DND-41 (cell line): Measurements from ENCODE around the gene HOMER3.

Experiments
- ATAC-seq: fragments of 200-7000 bp; cut with Tn5 transposase; 3 replicates; pipeline ENCODE4 v1.9.1; 2021; ENCODE audit warnings: low read depth; ENCODE audit not compliant: insufficient read depth
- DNase-seq: peaks from one replicate; pipeline ENCODE4 v3.0.0-alpha.2; 2020
- H2AFZ ChIP-seq: 2 replicates; pipeline ENCODE4 v1.6.0; 2012; ENCODE audit warnings: low read depth, low read length
- H3K27ac ChIP-seq: 2 replicates; pipeline ENCODE4 v1.5.1; 2012; ENCODE audit warnings: low read length, inconsistent platforms
- H3K27me3 ChIP-seq: fragments of 200-600 bp; sonication (generic); 2 replicates; pipeline ENCODE4 v1.6.0; 2012; ENCODE audit warnings: low read length, mild to moderate bottlenecking, inconsistent platforms; ENCODE audit not compliant: insufficient read depth, poor library complexity
- H3K36me3 ChIP-seq: 2 replicates; pipeline ENCODE4 v1.5.1; 2012; ENCODE audit warnings: low read length, inconsistent platforms; ENCODE audit not compliant: insufficient read depth
- H3K4me1 ChIP-seq: 2 replicates; pipeline ENCODE4 v1.5.1; 2012; ENCODE audit warnings: mild to moderate bottlenecking, low read length; ENCODE audit not compliant: insufficient read depth
- H3K4me2 ChIP-seq: 2 replicates; pipeline ENCODE4 v1.6.0; 2012; ENCODE audit warnings: mild to moderate bottlenecking, moderate library complexity, low read length, inconsistent platforms; ENCODE audit not compliant: insufficient read depth
- H3K4me3 ChIP-seq, 2 experiments: fragments of 200-600 bp in 1 of 2; shearing (Covaris generic) in 1 of 2; 2 replicates each; pipeline ENCODE4 v1.5.1; 2012 to 2016; ENCODE audit warnings: inconsistent platforms in 2 of 2, low read length in 2 of 2, mild to moderate bottlenecking in 2 of 2, low read depth in 1 of 2, moderate library complexity in 1 of 2
- H3K79me2 ChIP-seq: 2 replicates; pipeline ENCODE4 v1.6.0; 2012; ENCODE audit warnings: low read length, inconsistent platforms; ENCODE audit not compliant: insufficient read depth
- H3K9ac ChIP-seq: 2 replicates; pipeline ENCODE4 v1.6.0; 2012; ENCODE audit warnings: low read depth, mild to moderate bottlenecking, inconsistent platforms, low read length, moderate library complexity
- H3K9me3 ChIP-seq: 2 replicates; pipeline ENCODE4 v1.5.1; 2012; ENCODE audit warnings: low read length, moderate library complexity, mild to moderate bottlenecking, inconsistent platforms; ENCODE audit not compliant: insufficient read depth, severe bottlenecking
- H4K20me1 ChIP-seq: 2 replicates; pipeline ENCODE4 v1.6.0; 2012; ENCODE audit warnings: low read length; ENCODE audit not compliant: insufficient read depth
- CTCF ChIP-seq: IDR thresholded peaks from 2 replicates; pipeline ENCODE4 v1.5.1; 2012; ENCODE audit warnings: borderline replicate concordance, low read length, moderate library complexity, mild to moderate bottlenecking; ENCODE audit not compliant: poor library complexity, severe bottlenecking; ENCODE audit errors: extremely low read depth
- EZH2 ChIP-seq: IDR thresholded peaks from 3 replicates; pipeline ENCODE4 v1.6.1; 2012; ENCODE audit warnings: borderline replicate concordance, low read depth, mild to moderate bottlenecking, moderate library complexity, low read length, inconsistent platforms; ENCODE audit not compliant: severe bottlenecking

The HOMER3 gene

GRCh38 chr19:18921593-18921992 is 19.4 kb downstream of the HOMER3 start:
- H3K27ac ChIP-seq = no peak overlapping the region
- H3K27me3 ChIP-seq = no peaks in the 10 kb centered on the region
- ATAC-seq = no peak
- H3K36me3 ChIP-seq = peaks cover 45% of the 10 kb centered on the region
- peaks cover 36% of the 10 kb centered on the region for H3K4me1 ChIP-seq
- H3K4me3 ChIP-seq = peak overlapping the region in 1 of 2 experiments; percentile 15; a peak in 1 of 4 replicates
- DNase-seq = no peak
- TF ChIP-seq EZH2 = no peak
- no peak for TF ChIP-seq CTCF
- H3K9me3 ChIP-seq = no peaks in the 10 kb centered on the region
- peaks cover 45% of the 10 kb centered on the region for H3K79me2 ChIP-seq
- peaks cover 14% of the 10 kb centered on the region; the same call in 1 of the 2 replicates for H4K20me1 ChIP-seq
- peak overlapping the region; percentile 70; the same call in 1 of the 2 replicates for H3K4me2 ChIP-seq
- H3K9ac ChIP-seq = no peak overlapping the region
- H2AFZ ChIP-seq = no peak overlapping the region

GRCh38 chr19:18920400-18920799 is 20.6 kb downstream of the HOMER3 start:
- Histone ChIP-seq H3K4me1 (peaks cover 40% of the 10 kb centered on the region), H3K4me2 (peak overlapping the region; percentile 70), H3K27me3 (no peaks in the 10 kb centered on the region), H3K9ac (peak overlapping the region; percentile 65), H3K27ac (peak overlapping the region; percentile 70), H4K20me1 (peaks cover 18% of the 10 kb centered on the region; the same call in 1 of the 2 replicates), H3K4me3 (peak overlapping the region; percentile 78 to 87; a peak in 3 of 4 replicates), H3K36me3 (peaks cover 39% of the 10 kb centered on the region), H2AFZ (no peak overlapping the region), H3K9me3 (no peaks in the 10 kb centered on the region), H3K79me2 (peaks cover 57% of the 10 kb centered on the region)
- no peak for DNase-seq
- no peak for ATAC-seq
- TF ChIP-seq CTCF (no peak), EZH2 (no peak)

GRCh38 chr19:18919900-18920214 is 21.2 kb downstream of the HOMER3 start:
- Histone ChIP-seq H3K9ac (peak overlapping the region; percentile 65), H3K4me2 (peak overlapping the region; percentile 70), H3K36me3 (peaks cover 43% of the 10 kb centered on the region), H3K9me3 (no peaks in the 10 kb centered on the region), H3K4me1 (peaks cover 44% of the 10 kb centered on the region), H4K20me1 (peaks cover 24% of the 10 kb centered on the region; the same call in 1 of the 2 replicates), H3K79me2 (peaks cover 62% of the 10 kb centered on the region), H3K27me3 (no peaks in the 10 kb centered on the region), H3K4me3 (peak overlapping the region; percentile 78 to 87), H2AFZ (peak overlapping the region; percentile 76), H3K27ac (peak overlapping the region; percentile 70)
- ATAC-seq (no peak), DNase-seq (no peak)
- no peak for TF ChIP-seq EZH2
- no peak for TF ChIP-seq CTCF
